Upper lobe of right lung (tissue), 1 donor: ENCODE results near the gene MAGEA11. TPM values are rescaled to one million over a fixed set of nuclear protein-coding genes. Genes with fewer than 3 reads are reported as not detected.
"Not testable (repeated sequence)": the region's sequence is repeated elsewhere in the genome, so short reads cannot be mapped to it uniquely, and the experiment has no call there.

Experiments
- ATAC-seq: fragments of 200-7000 bp; cut with Tn5 transposase; one replicate; pipeline ENCODE4 v1.9.1; 2020; ENCODE audit warnings: mild to moderate bottlenecking, moderate library complexity
- DNase-seq: peaks from one replicate; pipeline ENCODE4 v3.0.0-alpha.2; 2020
- H3K27ac ChIP-seq: fragments of 200-600 bp; one replicate; pipeline ENCODE4 v1.8.0; 2022
- H3K27me3 ChIP-seq: fragments of 200-600 bp; one replicate; pipeline ENCODE4 v1.8.0; 2022; ENCODE audit warnings: mild to moderate bottlenecking
- H3K36me3 ChIP-seq: fragments of 200-600 bp; one replicate; pipeline ENCODE4 v1.8.0; 2022
- H3K4me1 ChIP-seq: fragments of 200-600 bp; one replicate; pipeline ENCODE4 v1.8.0; 2022
- H3K4me3 ChIP-seq: fragments of 200-600 bp; one replicate; pipeline ENCODE4 v1.8.0; 2022; ENCODE audit warnings: mild to moderate bottlenecking
- H3K9me3 ChIP-seq: fragments of 200-600 bp; one replicate; pipeline ENCODE4 v1.8.0; 2022
- intact Hi-C: fragments of 100-400 bp; cut with DNase I; formaldehyde crosslinking; loops from one replicate; pipeline ENCODE4 v1.11.0; 2022
- long read RNA-seq: library from polyadenylated mRNA; unstranded; transcript quantifications from one replicate; pipeline ENCODE4 v2.0.0, GENCODE V29; 2021
- total RNA-seq: library from RNA; stranded (reverse); fragmentation: NEBNext Ultra II Directional; extraction: Animal tissue kit (Norgen Biotek cat#: 25700); gene quantifications from one replicate; pipeline ENCODE4 v1.2.1, GENCODE V29; 2021
- TF ChIP-seq, protein P1 (sequence below): fragments of 200-600 bp; IDR thresholded peaks from one replicate; pipeline ENCODE4 v1.8.0; 2022; ENCODE audit warnings: antibody characterized with exemption
- donor health status: DM: no; HTN: yes; CAD: no; lungs with severe emphysema.

MAGEA11 gene, protein sequence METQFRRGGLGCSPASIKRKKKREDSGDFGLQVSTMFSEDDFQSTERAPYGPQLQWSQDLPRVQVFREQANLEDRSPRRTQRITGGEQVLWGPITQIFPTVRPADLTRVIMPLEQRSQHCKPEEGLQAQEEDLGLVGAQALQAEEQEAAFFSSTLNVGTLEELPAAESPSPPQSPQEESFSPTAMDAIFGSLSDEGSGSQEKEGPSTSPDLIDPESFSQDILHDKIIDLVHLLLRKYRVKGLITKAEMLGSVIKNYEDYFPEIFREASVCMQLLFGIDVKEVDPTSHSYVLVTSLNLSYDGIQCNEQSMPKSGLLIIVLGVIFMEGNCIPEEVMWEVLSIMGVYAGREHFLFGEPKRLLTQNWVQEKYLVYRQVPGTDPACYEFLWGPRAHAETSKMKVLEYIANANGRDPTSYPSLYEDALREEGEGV
- not detected for total RNA-seq
- long read RNA-seq, result 0 reads

DNA sequence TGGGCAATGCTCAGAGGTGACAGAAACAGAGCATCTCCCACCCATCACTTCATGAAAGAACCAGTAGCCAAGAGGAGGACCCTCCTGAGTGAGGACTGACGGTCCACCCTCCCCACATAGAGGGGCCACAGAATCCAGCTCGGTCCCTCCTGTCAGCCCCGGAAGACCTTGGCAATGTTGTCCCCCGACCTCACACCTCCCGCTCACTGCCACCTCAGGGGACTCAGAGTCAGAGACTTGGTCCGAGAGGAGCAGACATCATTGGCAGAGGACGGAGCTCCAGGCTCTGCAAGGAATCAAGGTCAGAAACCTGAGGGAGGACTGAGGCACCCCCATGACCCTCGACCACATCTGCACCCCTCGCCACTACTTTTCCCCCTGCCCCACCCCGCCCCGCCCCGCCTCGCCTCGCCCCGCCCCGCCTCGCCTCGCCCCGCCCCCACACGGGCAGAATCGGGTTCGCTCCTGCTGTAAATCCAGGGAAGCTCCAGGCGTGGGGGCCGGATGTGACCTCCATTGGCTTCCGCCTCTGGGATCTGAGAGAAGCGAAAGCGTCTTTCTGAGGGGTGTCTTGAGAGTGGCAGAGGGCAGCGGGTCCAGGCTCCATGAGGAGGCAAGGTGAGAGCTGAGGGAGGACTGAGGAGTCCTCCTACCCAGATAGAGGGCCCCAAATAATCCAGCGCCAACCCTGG lies at the start of gene MAGEA11:
MAGEA11 (plus strand) TSS at position 516 of the 692 bp plus-strand sequence. CDS start 1,100 bp downstream, outside the sequence.
- Histone ChIP-seq H3K4me3 (no peak within 1 kb of the TSS), H3K36me3 (no peaks in the 10 kb centered on the region), H3K27me3 (no peaks in the 10 kb centered on the region), H3K9me3 (no peaks in the 10 kb centered on the region), H3K27ac (no peak within 1 kb of the TSS), H3K4me1 (no peaks in the 10 kb centered on the region)
- ATAC-seq (no peak), DNase-seq (no peak)
- TF ChIP-seq, protein P1, sequence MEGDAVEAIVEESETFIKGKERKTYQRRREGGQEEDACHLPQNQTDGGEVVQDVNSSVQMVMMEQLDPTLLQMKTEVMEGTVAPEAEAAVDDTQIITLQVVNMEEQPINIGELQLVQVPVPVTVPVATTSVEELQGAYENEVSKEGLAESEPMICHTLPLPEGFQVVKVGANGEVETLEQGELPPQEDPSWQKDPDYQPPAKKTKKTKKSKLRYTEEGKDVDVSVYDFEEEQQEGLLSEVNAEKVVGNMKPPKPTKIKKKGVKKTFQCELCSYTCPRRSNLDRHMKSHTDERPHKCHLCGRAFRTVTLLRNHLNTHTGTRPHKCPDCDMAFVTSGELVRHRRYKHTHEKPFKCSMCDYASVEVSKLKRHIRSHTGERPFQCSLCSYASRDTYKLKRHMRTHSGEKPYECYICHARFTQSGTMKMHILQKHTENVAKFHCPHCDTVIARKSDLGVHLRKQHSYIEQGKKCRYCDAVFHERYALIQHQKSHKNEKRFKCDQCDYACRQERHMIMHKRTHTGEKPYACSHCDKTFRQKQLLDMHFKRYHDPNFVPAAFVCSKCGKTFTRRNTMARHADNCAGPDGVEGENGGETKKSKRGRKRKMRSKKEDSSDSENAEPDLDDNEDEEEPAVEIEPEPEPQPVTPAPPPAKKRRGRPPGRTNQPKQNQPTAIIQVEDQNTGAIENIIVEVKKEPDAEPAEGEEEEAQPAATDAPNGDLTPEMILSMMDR, result no peak
- intact Hi-C loops, result no loop called here

DNA sequence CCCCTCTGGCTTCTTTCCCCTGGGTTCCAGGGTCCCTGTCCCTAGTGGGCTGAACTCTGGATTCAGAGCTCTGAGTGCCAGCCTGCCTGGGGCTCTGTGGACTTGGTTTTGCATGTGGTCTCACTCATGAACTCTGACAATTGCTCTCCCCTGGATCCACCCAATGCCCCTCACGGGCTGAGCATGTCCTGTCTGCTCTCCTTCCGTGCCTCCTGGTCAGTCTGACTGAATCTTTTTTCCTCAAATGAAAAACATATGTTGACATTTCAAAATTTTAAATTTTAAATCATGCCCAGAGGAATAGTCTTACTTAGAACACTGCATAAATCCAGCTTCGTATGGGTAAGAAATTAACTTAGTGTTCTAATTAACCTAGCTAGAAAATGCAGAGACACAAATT lies 36.8 kb upstream of the MAGEA11 start:
- intact Hi-C loops, H3K9me3 ChIP-seq, ATAC-seq, H3K4me1 ChIP-seq, H3K36me3 ChIP-seq, H3K4me3 ChIP-seq, H3K27me3 ChIP-seq, H3K27ac ChIP-seq, DNase-seq: not testable (repeated sequence)

DNA sequence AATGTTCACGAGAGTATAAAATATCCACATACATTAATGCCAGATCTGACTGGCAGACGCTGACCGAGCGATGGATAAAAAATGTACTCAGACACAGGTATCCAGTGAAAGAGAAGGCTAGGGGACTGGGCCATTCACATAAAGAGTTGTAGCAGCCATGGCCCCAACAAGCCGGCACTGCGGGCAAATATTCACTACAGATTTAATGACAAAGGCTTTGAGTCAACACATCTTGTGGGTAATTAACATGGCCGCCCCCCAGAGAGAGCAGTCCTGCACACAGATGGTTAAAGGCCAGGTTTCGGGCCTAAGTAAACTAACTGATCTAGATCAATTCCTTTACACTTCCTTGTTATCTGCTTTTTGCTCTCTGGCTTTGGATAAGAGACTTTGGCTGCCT lies 36.3 kb upstream of the MAGEA11 start:
- H3K27me3 ChIP-seq, intact Hi-C loops, H3K4me1 ChIP-seq, H3K36me3 ChIP-seq, H3K27ac ChIP-seq, ATAC-seq, DNase-seq, H3K4me3 ChIP-seq, H3K9me3 ChIP-seq: not testable (repeated sequence)

DNA sequence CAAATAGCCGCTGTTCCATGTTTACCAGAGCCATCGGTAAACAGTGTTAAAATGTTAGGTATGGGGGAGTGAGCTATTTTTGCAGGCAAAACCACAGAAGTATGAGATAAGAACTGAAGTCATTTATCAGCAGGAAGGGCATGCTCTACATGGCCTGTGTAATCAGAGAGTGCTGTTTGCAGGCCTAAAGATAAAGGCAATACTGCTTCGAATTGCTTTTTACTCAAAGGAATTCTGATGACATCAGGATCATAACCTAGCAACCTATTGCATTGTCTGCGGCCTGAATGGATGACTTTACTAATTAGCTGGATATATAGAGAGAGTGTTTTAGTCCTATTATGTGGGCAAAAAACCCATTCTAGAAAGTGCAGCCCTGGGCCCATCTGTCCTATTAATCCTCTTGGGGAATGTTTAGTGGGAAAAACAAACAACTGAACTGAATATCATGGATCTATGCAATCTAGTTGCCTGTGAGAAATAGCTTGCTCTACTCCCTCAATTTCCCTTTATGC lies 32.6 kb upstream of the MAGEA11 start:
- H3K4me1 ChIP-seq, H3K27me3 ChIP-seq, intact Hi-C loops, DNase-seq, ATAC-seq, H3K27ac ChIP-seq, H3K4me3 ChIP-seq, H3K9me3 ChIP-seq, H3K36me3 ChIP-seq: not testable (repeated sequence)

DNA sequence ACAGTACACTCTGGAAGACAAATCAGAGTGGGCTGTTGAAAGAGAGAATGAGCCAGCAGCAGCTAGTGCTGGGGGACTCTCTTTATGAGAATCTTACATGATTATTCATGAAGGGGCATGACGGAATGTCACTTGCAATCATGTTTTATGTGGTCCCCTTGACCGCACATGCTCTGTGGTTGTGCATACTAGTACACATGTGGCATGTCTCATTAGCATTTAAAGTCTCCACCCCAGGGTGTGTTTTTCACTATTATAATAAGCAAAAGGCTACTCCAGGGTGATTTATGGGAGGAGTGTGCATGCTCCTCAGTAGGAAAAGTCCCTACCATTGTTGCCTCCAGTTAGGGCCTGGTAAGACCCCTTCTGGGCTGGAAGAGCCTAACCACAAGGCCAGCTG lies 30.7 kb upstream of the MAGEA11 start:
- no peak for DNase-seq
- Histone ChIP-seq H3K4me1 (no peaks in the 10 kb centered on the region), H3K27ac (no peak overlapping the region), H3K36me3 (no peaks in the 10 kb centered on the region), H3K27me3 (no peaks in the 10 kb centered on the region), H3K4me3 (no peak overlapping the region), H3K9me3 (no peaks in the 10 kb centered on the region)
- no peak for ATAC-seq
- intact Hi-C loops, result no loop called here
- TF ChIP-seq, protein P1, result no peak

DNA sequence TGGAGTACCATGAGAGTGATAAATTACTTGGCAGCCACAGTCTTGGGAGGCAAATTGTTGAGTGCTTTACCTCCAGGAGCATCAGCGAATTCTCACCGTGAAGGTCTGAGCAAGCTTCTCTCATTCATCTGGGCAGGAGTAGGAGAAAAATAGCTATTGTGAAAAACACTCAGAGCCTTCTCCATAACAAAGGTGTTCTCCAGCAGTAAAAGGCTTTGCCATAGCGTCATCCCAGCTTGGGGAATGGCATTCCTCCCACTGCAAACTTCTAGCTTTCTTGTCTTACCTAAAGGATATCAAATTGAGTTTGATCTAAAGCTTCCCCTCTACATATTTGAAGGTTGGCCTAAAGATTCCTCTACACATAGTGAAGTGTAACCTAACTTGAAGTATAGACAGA lies 29.8 kb upstream of the MAGEA11 start:
- no peak overlapping the region for H3K4me3 ChIP-seq
- DNase-seq, result no peak
- no peaks in the 10 kb centered on the region for H3K4me1 ChIP-seq
- no peaks in the 10 kb centered on the region for H3K9me3 ChIP-seq
- intact Hi-C loops, result no loop called here
- no peak overlapping the region for H3K27ac ChIP-seq
- H3K27me3 ChIP-seq, result no peaks in the 10 kb centered on the region
- TF ChIP-seq, protein P1, result no peak
- H3K36me3 ChIP-seq, result no peaks in the 10 kb centered on the region
- no peak for ATAC-seq
